Measurements from ENCODE around the gene NPPC.

Gene NPPC

GRCh38 chr2:231935207-231935524 lies 9.0 kb upstream of the NPPC start:
- DNase-seq (ENCODE audit: low spot score), result no peak

GRCh38 chr2:231934441-231935206 lies 8.4 kb upstream of the NPPC start:
- no peak for DNase-seq (ENCODE audit: low spot score)

- DNase-seq (ENCODE audit: low spot score), result no peak
Measured at GRCh38 chr2:231933916-231934401, 7.8 kb upstream of the NPPC start.

- DNase-seq (ENCODE audit: low spot score), result no peak
Measured at GRCh38 chr2:231932985-231933915, 7.1 kb upstream of the NPPC start.

- DNase-seq (ENCODE audit: low spot score), result no peak
Measured at GRCh38 chr2:231932711-231932970, 6.4 kb upstream of the NPPC start.

- no peak for DNase-seq (ENCODE audit: low spot score)
Measured at GRCh38 chr2:231931481-231931915, 5.3 kb upstream of the NPPC start.

- no peak for DNase-seq (ENCODE audit: low spot score)
Measured at GRCh38 chr2:231930593-231931281, 4.5 kb upstream of the NPPC start.

- no peak for DNase-seq (ENCODE audit: low spot score)
Measured at GRCh38 chr2:231929961-231930592, 3.9 kb upstream of the NPPC start.

GRCh38 chr2:231928901-231929725 lies 2.9 kb upstream of the NPPC start:
- no peak for DNase-seq (ENCODE audit: low spot score)

GRCh38 chr2:231928481-231928880 lies 2.3 kb upstream of the NPPC start:
- DNase-seq (ENCODE audit: low spot score), result no peak

GRCh38 chr2:231927566-231927890 lies 1.3 kb upstream of the NPPC start:
- no peak for DNase-seq (ENCODE audit: low spot score)

GRCh38 chr2:231926761-231927565 lies 767 bp upstream of the NPPC start:
- no peak for DNase-seq (ENCODE audit: low spot score)

- peak; percentile 50 for DNase-seq (ENCODE audit: low spot score)
Measured at GRCh38 chr2:231925303-231926179, 655 bp downstream of the NPPC start.

GRCh38 chr2:231924889-231925275 lies 1.3 kb downstream of the NPPC start:
- no peak for DNase-seq (ENCODE audit: low spot score)

GRCh38 chr2:231923951-231924888 lies 2.0 kb downstream of the NPPC start:
- DNase-seq (ENCODE audit: low spot score), result no peak

GRCh38 chr2:231923010-231923344 lies 3.2 kb downstream of the NPPC start:
- DNase-seq (ENCODE audit: low spot score), result no peak

GRCh38 chr2:231922311-231923009 lies 3.7 kb downstream of the NPPC start:
- no peak for DNase-seq (ENCODE audit: low spot score)

- DNase-seq (ENCODE audit: low spot score), result no peak
Measured at GRCh38 chr2:231920795-231921194, 5.4 kb downstream of the NPPC start.

All from RKO (cell line).